GM19035 (cell line): Measurements from ENCODE around the gene SESTD1.

Experiments used
- ATAC-seq: cut with Tn5 transposase; IDR thresholded peaks from one replicate; pipeline ENCODE4 v1.9.1; 2021; ENCODE audit not compliant: unreplicated experiment

SESTD1 gene

GRCh38 chr2:179191110-179191509 lies 73.5 kb downstream of the SESTD1 start:
- no peak for ATAC-seq

GRCh38 chr2:179186126-179186525 lies 78.5 kb downstream of the SESTD1 start:
- no peak for ATAC-seq

- ATAC-seq, result no peak
Measured at GRCh38 chr2:179184610-179185009, 80.0 kb downstream of the SESTD1 start.

DNA sequence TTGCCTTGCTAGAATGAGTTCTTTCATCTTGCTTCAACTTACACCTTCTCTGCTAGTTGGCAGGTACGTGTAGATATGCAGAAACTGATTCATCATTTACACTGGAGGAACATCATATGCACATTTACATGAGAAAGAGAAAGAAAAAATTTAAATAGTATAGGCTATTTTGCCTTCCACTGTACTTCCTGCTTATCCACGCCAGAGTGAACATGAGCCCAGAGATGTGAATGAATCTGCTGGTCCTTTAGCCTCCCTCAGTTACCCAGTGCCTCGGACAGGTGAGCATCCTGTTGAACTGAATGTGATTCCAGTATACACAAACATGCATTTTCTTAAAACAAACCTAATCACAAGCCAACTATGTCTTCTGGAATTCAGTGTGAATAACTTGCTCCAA lies 83.6 kb downstream of the SESTD1 start:
- ATAC-seq, result no peak

DNA sequence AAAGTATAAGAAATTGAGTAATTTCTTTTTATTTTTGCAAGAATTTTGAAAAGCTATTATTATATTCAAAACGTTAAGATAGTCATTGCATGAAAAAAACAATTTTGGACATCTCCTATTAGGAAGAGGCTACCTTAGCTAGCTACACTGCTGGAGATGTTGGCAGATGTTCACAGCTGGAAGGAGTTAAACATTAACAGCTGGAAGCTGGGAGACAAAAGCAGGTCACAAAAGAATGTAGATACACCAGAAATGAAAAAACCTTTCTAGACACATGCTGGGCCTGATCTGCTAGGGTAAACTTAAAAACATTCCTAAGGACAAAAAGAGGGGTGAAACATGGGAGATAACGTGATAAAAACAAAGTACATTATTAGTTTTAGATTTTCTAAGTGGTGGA lies 84.4 kb downstream of the SESTD1 start:
- no peak for ATAC-seq

GRCh38 chr2:179179719-179180118 lies 84.9 kb downstream of the SESTD1 start:
- ATAC-seq, result no peak

DNA sequence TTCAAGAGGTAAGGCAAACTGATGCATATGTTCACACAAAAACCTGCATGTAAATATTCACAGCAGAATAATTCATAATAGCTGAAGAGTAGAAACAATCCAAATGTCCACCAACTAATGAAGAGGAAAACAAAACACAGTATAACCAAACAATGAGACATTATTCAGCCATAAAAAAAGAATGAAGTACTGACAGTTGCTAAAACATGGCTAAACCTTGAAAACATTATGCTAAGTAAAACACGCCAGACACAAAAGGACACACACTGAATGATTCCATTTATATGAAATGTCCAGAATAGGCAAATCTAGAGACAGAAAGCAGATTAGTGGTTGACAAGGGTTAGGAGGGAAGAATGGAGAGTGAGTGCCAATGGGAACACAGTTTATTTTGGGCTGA lies 86.9 kb downstream of the SESTD1 start:
- no peak for ATAC-seq

DNA sequence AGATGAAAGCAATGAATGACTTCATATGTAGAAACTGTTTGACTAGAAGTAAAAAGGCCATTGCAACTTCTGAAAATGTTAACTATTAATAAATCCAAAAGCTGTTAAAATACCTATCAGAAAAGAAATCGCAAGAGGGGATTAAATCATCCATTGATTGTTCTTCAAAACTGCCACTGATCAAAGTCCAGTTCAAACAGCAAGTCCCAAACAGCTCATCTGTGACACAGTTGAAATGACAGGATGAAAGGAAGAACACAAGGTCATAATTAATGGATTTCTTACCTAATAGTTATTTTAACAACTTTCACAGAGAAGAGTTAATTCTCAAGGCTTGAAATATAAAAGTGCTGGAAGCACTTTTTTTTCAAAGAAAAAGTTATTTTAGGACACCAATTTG lies 90.4 kb downstream of the SESTD1 start:
- no peak for ATAC-seq

GRCh38 chr2:179172894-179173293 lies 91.7 kb downstream of the SESTD1 start:
- ATAC-seq, result no peak

GRCh38 chr2:179171371-179171770 lies 93.3 kb downstream of the SESTD1 start:
- no peak for ATAC-seq

DNA sequence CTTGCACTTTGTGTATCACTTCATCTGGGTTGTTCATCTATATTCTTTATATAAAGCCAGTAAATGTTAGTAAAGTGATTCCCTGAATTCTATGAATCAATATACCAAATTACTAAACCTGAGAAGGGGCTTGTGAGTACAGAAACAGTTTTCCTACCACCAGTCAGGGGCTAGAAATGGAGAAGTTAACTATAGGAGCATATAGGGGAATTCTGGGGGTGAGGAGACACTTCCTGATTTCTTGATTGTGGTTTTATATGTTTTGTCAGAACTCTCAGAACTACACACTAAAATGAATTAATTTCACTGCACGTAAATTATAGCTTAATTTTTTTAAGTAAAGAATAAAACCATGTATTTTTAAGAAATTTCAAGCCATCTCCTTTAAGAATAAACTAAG lies 93.7 kb downstream of the SESTD1 start:
- no peak for ATAC-seq

DNA sequence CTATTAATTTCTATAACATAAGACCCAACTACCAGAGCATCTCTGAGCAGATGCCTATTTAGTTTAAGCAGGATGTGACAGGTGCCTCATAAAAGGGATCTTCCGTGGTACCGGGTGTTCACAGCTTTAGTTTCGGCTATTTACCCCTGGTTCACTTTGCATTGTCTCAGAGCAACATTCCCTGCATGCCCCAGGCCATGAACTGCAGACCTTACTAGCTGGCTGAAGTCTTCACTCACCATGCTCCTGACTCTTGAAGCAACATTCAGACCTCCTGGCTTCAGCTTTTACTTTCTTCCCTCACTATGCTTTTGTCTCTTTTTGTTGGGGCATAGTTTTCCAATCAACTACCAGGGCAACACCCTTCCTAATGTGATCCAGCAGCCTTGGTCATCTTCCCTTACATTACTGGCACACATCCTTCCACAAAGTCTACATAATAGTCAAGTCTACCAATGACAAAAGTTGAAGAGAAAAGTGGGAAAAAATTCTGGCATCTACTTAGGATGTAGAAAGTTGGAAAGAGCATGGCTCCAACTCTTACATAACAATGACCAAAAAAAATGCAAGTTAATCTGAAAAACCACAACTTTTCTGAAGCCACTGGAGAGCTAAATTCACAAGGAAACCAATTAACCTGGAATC lies 99.2 kb downstream of the SESTD1 start:
- no peak for ATAC-seq

GRCh38 chr2:179141206-179141605 lies 123.4 kb downstream of the SESTD1 start:
- ATAC-seq, result no peak

GRCh38 chr2:179140571-179140970 lies 124.1 kb downstream of the SESTD1 start:
- no peak for ATAC-seq

DNA sequence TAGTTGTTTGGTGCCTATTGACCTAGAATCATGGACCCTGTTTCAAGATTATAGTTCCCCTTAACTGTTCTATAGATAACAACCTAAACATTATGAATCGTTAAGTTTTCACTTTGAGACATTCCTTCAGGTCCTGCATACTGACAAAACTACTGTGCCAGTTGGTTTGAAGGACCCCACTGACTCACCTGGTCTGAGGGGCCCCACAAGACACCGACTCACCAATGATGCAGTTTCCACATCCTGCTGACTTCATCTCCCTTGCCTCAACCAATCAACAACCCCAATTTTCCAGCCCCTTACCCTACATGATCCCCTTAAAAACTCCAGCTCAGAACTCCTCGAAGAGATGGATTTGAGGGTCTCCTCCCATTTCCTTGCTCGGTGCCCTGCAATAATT lies 125.1 kb downstream of the SESTD1 start:
- ATAC-seq, result no peak

DNA sequence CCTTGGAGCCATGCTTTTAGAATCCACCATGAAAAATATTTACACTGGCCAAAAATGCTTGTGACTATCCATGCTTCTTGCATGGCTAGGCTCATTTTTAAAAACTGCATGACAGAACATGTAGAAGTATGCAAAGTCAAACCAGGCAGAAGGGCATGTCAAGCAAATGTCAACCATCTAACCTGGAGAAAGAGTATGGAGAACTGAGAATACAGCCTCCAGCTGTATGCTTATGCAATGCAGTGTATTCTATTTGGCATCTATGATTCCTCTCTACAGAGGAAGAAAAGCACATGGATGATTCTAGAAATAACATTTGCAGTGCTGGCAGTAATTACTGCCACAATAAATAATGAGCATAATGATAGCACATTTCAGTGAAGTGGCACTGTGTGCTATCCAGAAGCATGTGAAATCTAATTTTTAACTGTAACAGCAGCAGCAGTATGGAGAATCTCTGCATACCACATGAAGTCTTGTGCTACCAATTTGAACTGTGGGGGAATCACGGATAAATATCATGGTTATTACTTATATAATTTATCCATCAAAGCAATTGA lies 127.4 kb downstream of the SESTD1 start:
- ATAC-seq, result no peak

GRCh38 chr2:179133016-179133415 lies 131.6 kb downstream of the SESTD1 start:
- no peak for ATAC-seq

GRCh38 chr2:179132076-179132475 lies 132.6 kb downstream of the SESTD1 start:
- no peak for ATAC-seq

GRCh38 chr2:179130560-179130959 lies 134.1 kb downstream of the SESTD1 start:
- no peak for ATAC-seq

DNA sequence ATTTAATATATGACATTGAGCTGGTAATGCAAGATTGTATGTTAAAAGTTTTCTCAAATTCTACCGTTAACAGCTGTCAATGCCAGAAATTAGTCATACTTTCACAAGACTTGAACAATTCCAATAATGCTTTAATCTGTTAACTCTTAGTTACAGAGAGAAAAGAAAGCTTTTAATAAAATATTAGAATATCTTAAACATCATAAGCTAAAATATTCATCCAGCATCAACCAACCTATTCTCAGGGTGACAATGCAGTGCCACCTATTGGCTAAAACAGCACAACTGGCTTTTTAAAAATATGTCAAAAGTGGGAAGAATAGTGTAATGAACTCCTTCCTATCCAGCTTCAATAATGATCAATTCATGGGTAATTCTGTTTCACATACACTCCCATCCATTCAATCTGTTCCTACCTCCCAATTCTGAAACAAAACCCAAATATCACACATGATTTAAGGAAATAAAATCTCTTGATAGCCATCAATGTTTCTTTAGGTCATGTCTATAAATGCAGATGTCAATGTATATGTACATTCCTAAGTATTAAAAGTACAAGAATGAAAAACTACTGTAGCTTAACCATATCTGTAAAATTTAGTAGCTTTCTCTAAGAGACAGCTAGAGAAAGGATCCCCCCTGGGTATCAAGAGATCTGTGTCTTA lies 134.9 kb downstream of the SESTD1 start:
- ATAC-seq, result peak; percentile 69

- ATAC-seq, result no peak
Measured at GRCh38 chr2:179125404-179125803, 139.2 kb downstream of the SESTD1 start.

DNA sequence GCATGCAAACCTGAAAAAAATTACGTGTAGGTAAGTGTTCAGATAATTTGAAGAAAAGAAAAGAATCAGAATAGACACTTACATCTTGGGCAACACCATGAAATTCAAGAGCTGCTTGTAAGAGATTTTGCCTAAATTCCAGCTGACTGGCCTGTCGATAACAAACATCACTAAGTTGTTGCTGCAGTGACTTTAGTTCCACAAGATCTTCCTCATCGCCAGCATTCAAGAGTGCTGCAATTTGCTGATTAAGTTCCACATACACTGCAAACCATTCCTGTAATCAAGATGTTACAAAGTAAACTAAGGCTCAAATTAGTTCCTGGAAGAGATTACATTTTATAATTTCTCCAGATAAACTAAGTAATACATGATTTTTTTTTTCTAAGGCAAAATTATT lies 140.3 kb downstream of the SESTD1 start:
- ATAC-seq, result no peak

DNA sequence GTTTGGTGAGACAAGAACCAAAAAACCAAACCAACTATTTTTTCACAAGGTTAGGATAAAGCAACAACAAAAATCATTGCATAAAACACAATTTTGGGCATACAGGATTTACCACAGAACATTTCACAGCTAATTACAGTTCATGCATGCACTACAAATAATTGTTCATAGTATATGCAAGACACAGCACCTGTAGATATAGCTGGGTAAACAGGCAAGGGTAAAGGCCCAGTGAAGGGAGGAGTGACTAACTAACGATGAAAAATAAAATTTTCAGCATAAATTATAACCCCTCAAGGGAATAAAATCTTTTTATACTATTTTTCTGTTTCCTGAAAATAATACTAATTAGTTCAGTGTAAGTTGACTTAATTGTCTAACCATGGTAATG lies 141.4 kb downstream of the SESTD1 start:
- no peak for ATAC-seq
